Activated CD8-positive, alpha-beta memory T cell treated with anti-CD3 and anti-CD28 coated beads, Interleukin-2, amount 50 U/mL, for 1 hour (primary cell): ENCODE results near the gene NFE2.

Source experiments
- DNase-seq: peaks from one replicate; pipeline ENCODE4 v3.0.0-alpha.2; 2020; ENCODE audit errors: extremely low read depth

The NFE2 gene

DNA sequence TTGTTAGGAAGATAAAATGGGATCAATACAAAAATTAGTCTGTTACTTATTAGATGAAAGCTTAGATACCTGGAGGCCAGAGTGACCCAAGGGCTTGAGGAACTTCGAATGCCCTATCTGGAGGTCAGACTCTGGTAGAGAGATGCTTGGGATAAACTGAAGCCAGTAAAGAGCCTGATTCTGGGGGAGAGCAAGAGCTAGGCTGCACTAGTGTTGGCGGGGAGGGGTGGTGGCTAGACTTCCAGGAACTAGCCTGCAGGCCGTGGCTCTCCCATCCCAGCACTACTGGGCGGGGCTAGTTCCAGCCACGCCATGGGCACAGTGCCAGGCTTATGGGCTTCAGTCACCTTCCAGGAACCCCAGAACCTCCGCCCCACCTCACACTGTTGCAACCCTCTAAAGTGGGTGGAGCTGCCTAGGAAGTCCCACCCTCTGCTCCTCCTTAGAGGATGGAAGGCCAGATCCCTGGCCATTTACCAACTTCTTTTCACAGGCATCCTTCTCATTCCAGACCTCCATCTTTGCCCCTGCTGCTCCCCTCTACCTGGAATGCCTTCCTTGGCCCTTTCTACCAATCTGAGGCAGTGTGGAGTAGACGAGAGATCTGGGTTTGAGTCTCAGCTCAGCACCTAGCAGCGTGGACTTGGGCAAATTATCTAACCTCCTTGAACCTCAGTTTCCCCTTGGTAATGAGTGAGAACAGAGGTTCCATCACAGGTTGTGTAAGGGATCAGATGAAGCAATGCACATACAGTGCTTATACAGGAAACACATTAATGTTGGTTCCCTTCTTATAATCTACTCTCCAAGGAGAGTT is 6.3 kb upstream of the NFE2 start:
- no peak for DNase-seq

DNA sequence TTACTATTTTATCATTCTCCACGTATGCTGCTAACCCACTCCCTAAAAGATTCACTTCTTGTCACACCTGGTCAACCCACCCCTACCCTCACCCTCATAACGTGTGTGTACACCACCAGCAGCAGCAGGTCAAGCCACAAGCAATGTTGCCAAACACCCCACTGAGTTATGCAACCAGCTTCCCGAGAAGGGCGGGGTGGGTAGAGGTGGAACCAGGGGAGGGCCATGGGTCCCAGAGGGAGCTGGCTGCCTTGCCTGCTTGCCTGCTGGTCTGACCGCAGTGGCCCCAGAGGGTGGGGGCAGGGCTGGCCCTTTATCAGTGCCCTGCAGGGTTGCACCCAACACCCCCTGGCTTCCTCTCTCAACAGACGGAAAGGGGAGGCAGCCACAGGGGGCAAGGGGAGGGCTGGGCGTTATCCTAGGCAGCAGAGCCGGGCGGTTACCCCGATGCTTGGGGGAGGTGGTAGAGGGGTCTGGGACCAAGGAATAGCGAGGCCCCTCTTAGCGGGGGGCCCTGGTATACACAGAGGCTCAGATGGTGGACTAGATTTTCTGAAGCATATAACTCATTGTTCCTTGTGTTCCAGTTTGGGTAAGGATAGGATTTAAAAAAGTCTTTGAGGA is 3.5 kb upstream of the NFE2 start:
- DNase-seq: no peak

GRCh38 chr12:54303640-54304039 is 2.8 kb upstream of the NFE2 start:
- DNase-seq: no peak

DNA sequence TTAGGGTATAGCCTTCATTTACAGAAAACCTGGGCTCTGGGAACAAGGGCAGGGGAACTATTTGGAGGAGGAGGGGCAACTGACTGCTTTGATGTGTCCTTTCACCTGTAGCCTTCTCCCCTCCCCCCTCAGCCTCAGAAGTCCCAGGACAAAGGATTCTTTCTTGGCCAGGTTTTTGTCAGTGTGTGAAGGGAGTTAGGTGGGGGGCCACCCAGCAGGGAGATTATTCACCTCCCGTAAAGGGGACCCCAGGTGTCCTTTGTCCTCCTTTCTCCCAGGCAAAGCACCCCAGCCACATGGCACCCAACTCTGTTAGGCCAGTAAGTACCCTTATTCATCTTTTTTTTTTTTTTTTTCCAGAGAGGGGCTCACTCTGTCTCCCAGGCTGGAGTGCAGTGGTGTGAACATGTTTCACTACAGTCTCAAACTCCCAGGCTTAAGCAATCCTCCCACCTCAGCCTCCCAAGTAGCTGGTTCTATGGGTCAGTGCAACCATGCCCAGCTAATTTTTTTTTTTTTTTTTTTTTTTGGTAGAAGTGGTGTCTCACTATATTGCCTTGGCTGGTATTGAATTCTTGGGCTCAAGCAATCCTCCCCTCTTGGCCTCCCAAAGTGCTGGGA is 723 bp upstream of the NFE2 start:
- no peak for DNase-seq

DNA sequence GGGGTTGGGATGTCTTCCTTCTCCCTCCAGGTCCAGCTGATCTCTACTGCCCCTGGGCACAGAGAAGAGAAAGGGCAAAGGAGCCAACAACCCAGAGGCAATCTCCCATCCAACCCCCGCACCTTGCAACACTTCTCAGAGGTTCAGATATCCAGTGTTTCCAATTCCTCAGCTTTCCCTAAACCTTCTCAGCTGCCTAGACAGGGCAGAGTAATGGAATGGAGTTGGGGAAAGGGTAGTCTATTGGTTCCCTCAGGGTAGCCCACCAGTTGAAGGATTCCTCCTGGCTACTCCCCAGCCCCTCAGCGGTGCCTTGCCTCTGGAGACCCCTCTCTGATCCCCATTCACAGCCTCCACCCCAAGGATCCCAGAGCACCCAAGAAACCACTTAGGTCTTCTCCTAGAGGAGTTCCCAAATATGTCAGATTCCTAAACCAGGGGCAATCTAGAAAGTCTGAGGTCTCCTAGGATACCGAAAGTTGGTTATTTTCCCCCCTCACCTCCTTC is 537 bp downstream of the NFE2 start:
- DNase-seq: no peak

GRCh38 chr12:54299515-54300224 is 1.1 kb downstream of the NFE2 start:
- no peak for DNase-seq

- DNase-seq: no peak
These were observed 1.9 kb downstream of the NFE2 start for GRCh38 chr12:54298904-54299303.

DNA sequence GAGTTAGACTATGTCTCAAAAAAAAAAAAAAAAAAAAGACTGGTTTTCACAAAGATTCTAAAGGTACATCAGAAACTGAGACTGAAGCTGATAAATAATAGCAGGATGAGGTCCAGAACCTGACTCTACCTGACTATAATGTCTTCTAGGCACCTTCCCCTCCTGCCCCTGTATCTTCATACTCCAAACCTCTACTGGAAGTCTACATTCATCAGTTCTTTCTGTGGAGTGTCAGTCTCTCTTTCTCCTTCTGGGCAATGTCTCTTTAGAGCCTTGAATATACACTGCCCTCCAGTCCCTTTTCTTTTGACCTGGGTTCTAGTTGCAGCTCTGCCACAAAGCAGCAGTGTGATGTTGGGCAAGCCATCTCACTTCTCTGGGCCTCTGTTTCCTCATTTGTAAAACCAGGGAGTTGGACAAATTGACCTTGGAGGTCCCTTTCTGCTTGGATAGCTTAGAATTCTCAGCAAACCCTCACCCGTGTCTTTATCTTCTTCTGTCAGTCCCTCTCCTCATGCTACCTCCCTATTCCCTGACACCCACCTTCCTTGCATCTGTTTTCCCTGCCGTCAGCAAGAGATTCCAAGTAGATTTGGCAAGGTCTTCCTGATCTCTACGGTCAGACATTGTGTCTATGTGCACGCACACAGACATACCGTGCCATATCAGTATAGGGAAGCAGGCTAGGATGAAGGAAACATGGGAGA is 4.3 kb downstream of the NFE2 start:
- no peak for DNase-seq

- DNase-seq: no peak
These were observed 5.8 kb downstream of the NFE2 start for GRCh38 chr12:54294953-54295566.

- no peak for DNase-seq
These were observed 6.5 kb downstream of the NFE2 start for GRCh38 chr12:54294152-54294952.

DNA sequence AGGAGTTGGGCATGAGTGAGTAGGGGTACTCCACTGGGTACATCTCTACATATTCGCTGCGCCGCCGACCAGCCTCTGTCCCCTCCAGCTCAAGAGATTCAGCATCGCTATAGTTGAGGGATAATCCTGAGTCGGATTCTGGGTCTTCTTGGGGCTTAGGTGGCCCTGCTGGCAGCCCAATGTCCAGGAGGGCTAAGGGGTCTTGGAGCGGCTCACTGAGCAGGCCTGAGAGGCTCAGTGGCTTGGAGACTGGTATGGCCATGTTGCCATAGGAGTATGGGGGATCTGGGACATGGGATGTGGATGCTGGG is 7.9 kb downstream of the NFE2 start:
- DNase-seq: no peak

GRCh38 chr12:54292083-54292930 is 8.5 kb downstream of the NFE2 start:
- DNase-seq: no peak

- no peak for DNase-seq
These were observed 13.3 kb downstream of the NFE2 start for GRCh38 chr12:54287261-54288157.

GRCh38 chr12:54286042-54287030 is 14.5 kb downstream of the NFE2 start:
- DNase-seq: no peak

GRCh38 chr12:54285150-54286041 is 15.4 kb downstream of the NFE2 start:
- no peak for DNase-seq
